Ishikawa (cell line): ENCODE data around the gene DTNBP1.

Experiments
- EP300 ChIP-seq: IDR thresholded peaks from 2 replicates; pipeline ENCODE4 v1.6.1; 2012; ENCODE audit warnings: borderline replicate concordance
- TF ChIP-seq, protein P1 (sequence below): IDR thresholded peaks from 2 replicates; pipeline ENCODE4 v1.6.1; 2012; ENCODE audit warnings: low read depth, mild to moderate bottlenecking

DNA sequence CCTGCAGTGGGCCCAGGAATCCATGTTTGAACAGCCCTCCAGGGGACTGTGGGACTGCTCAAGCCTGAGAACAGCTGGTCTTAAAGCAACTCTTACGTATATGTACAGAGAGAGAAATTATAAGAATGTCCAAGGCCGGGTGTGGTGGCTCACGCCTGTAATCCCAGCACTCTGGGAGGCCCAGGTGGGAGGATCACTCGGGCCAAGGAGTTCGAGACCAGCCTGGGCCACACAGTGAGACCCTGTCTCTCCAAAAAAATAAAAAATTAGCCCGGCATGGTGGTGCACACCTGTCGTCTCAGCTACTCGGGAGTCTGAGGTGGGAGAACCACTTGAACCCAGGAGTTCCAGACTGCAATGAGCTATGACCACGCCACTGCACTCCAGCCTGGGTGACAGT, 134.0 kb downstream of the DTNBP1 start:
- no peak for TF ChIP-seq EP300
- TF ChIP-seq, protein P1, sequence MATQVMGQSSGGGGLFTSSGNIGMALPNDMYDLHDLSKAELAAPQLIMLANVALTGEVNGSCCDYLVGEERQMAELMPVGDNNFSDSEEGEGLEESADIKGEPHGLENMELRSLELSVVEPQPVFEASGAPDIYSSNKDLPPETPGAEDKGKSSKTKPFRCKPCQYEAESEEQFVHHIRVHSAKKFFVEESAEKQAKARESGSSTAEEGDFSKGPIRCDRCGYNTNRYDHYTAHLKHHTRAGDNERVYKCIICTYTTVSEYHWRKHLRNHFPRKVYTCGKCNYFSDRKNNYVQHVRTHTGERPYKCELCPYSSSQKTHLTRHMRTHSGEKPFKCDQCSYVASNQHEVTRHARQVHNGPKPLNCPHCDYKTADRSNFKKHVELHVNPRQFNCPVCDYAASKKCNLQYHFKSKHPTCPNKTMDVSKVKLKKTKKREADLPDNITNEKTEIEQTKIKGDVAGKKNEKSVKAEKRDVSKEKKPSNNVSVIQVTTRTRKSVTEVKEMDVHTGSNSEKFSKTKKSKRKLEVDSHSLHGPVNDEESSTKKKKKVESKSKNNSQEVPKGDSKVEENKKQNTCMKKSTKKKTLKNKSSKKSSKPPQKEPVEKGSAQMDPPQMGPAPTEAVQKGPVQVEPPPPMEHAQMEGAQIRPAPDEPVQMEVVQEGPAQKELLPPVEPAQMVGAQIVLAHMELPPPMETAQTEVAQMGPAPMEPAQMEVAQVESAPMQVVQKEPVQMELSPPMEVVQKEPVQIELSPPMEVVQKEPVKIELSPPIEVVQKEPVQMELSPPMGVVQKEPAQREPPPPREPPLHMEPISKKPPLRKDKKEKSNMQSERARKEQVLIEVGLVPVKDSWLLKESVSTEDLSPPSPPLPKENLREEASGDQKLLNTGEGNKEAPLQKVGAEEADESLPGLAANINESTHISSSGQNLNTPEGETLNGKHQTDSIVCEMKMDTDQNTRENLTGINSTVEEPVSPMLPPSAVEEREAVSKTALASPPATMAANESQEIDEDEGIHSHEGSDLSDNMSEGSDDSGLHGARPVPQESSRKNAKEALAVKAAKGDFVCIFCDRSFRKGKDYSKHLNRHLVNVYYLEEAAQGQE = no peak
